HG02884 (cell line): ENCODE measurements around the gene PHRF1.
"Not testable (repeated sequence)": the region's sequence is repeated elsewhere in the genome, so short reads cannot be mapped to it uniquely, and the experiment has no call there.

ENCODE experiments used
- ATAC-seq: cut with Tn5 transposase; IDR thresholded peaks from one replicate; pipeline ENCODE4 v1.9.1; 2021; ENCODE audit warnings: mild to moderate bottlenecking, moderate library complexity; ENCODE audit not compliant: unreplicated experiment

PHRF1 gene

GRCh38 chr11:647672-648158 is 71.4 kb downstream of the PHRF1 start:
- ATAC-seq = not testable (repeated sequence)

DNA sequence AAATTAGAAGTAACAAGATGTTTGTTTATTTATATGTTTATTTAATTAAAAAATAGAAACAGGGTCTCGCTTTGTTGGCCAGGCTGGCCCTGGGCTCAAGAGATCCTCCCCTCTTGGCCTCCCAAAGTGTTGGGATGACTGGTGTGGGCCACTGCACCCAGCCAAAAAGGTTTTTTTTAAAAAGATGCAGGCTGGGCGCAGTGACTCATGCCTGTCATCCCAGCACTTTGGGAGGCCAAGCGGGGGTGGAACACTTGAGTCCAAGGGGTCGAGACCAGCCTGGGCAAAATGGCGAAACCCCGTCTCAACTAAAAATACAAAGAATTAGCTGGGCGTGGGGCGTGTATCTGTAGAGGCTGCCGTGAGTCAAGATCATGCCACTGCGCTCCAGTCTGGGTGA is 74.2 kb downstream of the PHRF1 start:
- ATAC-seq = no peak

GRCh38 chr11:653136-653535 is 76.9 kb downstream of the PHRF1 start:
- not testable (repeated sequence) for ATAC-seq

- ATAC-seq = no peak
Observed at GRCh38 chr11:653837-654236, 77.6 kb downstream of the PHRF1 start.

DNA sequence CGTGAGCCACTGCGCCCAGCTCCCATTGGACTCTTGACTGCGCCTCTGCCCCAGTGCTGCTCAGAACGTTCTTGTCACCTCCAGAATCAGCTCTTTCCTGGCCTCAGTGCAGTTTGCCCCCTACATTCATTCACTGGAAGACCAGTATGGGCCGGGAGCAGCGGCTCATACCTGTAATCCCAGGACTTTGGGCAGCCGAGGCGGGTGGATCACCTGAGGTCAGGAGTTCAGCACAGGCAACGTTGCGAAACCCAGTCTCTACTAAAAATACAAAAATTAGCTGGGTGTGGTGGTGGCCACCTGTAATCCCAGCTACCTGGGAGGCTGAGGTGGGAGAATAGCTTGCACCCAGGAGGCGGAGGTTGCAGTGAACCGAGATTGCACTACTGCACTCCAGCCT is 78.2 kb downstream of the PHRF1 start:
- not testable (repeated sequence) for ATAC-seq

DNA sequence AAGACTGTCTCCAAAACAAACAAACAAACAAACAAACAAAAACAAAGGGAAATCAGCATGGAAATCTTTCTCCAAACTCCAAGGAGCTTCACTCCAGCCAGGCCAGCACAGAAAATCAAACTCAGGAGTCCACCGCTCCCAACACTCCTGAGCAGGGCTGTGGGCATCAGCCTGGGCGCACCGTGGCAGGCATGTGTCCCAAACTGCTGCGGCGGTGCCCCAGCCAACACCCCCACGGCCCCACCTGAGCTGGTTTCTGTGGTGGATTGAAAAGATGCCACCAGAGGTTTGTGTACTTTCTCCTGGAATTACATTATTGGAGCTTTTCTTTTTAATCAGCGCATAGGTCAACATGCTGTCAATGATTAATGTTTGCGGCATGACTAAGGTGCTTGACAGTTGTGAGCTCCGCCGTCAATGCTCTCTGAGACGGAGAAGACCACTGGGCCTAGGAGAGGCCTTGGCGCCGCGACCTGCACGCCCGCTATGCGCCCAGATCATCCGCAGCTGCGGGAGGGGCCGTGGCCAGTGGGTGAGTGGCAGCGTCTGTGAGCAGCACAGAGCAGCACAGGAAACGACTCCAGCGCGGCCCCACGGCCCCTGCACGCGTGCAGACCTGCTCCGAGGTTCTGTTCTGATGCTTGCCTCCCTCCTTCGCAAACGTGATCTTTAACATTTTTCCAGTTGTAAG is 78.9 kb downstream of the PHRF1 start:
- no peak for ATAC-seq

DNA sequence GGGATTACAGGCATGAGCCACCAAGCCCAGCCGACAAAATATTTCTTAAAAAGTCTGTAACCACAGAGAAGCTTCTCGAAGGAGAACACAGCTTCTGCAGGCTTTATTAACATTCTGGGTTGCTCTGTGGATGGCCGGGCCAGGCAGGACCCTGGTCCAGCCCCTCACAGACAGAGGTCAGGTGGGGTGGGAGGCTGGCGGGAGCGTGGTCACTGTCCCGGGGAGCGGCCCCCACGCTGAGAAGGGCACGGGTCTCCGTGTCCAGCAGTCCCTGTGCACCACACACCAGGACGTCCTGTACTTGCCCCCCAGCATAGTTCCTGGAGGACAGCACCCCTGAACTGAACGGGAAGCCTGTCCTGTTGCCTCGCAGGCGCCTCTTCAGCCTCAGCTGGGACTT is 80.2 kb downstream of the PHRF1 start:
- no peak for ATAC-seq

DNA sequence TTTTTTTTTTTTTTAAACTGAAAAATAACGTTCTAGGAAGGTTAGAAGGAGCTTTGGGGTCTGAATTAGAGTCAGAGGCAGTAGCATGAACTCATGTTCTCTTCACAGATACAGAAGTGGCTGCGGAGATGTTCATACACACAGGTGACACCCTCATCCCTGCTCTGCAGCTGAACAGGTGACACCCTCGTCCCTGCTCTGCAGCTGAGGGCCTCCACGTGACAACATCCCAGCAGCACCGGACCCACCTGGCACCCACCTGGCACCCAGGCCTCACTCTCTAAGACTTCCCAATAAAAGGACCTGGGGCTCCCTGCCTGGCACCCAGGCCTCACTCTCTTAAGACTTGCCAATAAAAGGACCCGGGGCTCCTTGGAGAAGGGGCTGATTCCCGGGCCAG is 80.6 kb downstream of the PHRF1 start:
- no peak for ATAC-seq

GRCh38 chr11:657691-658126 is 81.4 kb downstream of the PHRF1 start:
- ATAC-seq = no peak

GRCh38 chr11:659532-660085 is 83.3 kb downstream of the PHRF1 start:
- no peak for ATAC-seq

GRCh38 chr11:660281-660680 is 84.0 kb downstream of the PHRF1 start:
- ATAC-seq = no peak

- ATAC-seq = no peak
Observed at GRCh38 chr11:660681-661444, 84.6 kb downstream of the PHRF1 start.
